HG03469 (cell line): ENCODE data around the gene INSL6.
"Not testable (repeated sequence)": the region's sequence is repeated elsewhere in the genome, so short reads cannot be mapped to it uniquely, and the experiment has no call there.

Source experiments
- ATAC-seq: cut with Tn5 transposase; IDR thresholded peaks from one replicate; pipeline ENCODE4 v1.9.1; 2021; ENCODE audit warnings: mild to moderate bottlenecking, moderate library complexity, moderate number of reproducible peaks; ENCODE audit not compliant: unreplicated experiment

Gene INSL6, protein sequence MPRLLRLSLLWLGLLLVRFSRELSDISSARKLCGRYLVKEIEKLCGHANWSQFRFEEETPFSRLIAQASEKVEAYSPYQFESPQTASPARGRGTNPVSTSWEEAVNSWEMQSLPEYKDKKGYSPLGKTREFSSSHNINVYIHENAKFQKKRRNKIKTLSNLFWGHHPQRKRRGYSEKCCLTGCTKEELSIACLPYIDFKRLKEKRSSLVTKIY

DNA sequence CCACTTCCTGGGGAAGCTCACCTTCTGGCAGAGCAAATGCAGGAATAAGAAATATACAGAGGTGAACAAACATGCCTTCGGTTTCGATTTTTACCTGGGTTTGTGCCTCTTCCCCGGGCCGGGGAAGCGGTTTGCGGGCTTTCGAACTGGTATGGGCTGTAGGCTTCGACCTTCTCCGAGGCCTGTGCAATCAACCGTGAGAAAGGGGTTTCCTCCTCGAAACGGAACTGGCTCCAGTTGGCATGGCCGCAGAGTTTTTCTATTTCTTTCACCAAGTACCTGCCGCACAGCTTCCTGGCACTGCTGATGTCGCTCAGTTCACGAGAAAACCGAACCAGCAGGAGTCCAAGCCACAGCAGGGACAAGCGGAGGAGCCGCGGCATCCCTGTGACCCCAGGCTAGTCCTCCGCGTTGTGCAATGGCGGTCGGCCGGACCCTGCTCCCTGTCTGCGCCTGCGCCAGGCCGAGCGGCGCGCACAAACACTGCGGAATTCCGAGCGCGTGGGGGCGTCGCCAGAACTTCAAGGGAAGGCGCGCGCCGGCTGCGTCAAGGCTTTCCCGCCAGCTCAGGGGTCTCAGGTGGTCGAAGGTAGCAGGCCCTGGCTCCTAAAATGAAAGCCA, at the start of gene INSL6:
TSS of gene INSL6 (minus strand) at position 420 of the 621 bp plus-strand sequence. CDS start at position 383, 37 bp downstream.
- no peak for ATAC-seq

DNA sequence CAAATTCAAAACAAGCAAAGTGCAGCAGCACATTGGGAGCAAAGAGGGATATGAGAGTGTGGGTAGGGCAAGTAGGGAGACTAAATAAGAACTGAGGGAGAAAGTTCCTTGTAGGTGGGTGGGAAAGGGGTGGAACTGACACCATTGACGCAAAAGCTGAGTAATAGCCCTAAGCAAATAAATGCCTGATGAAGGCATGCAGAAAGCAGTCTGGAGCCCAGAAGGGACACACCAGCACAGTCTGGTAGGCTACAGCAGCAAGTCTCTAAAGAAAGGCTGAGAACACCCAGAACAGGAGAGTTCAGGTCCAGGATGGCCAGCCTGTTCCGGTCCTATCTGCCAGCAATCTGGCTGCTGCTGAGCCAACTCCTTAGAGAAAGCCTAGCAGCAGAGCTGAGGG, 45.8 kb upstream of the INSL6 start, which contains the start of gene INSL4:
TSS of gene INSL4 (plus strand) at position 208 of the 400 bp plus-strand sequence. CDS start at position 313, 105 bp downstream.
- ATAC-seq: no peak

DNA sequence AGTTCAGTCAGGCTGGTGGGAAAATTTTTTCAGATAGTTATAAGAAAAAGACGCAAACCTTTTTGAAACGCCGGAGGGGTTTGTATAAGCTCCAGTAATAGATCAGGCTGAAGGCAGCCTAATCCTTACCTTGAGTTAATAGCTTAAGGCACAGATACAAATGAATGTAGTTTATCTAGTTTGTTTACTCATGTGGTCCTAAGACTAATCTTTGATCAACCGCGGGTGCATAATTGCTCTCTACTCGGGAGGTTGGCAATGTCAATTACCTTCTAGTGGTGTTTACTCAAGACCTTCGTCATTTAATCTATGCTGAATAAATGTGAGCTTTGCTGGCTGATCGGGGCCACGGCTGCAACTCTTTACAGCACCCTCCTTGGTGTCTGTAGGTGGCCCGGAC, 45.1 kb upstream of the INSL6 start:
- no peak for ATAC-seq

DNA sequence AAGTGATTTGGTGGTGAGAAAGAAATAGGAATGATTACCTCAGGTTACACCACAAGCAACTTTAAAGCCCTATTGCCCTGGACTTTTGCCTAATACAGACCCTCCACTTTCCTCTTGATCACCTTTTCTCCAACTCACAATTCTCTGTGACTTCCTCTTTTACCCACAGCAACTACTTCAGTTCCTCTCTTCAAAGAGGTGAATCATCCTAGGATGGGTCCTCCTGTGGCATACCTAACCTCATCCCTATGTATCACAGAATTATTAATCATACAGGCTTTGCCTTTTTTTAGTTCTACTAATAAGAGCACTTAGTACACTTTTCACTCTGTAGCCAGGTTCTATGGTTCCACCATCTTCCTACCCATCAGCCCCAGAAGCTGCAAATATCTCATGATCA, 19.6 kb upstream of the INSL6 start:
- ATAC-seq: no peak

DNA sequence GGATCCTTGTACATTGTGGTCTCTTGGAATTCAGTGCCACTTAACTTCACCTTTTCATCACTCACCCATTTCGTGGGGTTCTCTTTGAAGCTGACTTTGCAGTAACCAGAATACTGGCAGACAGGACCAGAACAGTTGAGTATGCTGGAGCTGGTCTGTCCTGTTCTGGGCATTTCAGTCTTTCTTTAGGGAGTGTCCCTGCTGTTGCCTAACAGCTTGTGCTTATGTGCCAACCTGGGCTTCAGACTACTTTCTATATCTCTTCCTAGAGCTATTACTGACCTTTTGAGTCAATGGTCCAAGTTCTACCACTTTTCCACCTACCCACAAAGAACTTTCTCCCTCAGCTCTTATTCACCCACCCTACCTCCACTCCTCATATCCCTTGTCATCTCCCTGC, 10.0 kb upstream of the INSL6 start:
- no peak for ATAC-seq

DNA sequence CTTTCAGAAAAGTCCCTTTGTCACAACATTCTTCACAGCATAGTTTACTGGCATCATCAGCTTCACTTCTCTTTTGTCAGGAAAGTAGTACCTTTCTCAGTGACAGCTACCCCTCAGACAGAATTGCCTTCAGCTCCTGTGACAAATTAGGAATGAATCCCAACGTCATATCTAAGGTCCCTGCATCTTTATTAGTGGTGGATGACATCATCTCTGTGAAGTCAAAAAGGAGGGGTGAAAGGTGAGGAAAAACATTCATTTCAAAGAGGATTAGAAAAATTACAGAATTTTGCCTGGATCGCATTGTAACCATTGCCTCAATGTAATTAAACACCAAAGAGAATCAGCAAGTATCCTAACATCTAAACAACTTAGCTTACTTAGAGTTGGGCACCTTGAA, 7.9 kb upstream of the INSL6 start:
- no peak for ATAC-seq

DNA sequence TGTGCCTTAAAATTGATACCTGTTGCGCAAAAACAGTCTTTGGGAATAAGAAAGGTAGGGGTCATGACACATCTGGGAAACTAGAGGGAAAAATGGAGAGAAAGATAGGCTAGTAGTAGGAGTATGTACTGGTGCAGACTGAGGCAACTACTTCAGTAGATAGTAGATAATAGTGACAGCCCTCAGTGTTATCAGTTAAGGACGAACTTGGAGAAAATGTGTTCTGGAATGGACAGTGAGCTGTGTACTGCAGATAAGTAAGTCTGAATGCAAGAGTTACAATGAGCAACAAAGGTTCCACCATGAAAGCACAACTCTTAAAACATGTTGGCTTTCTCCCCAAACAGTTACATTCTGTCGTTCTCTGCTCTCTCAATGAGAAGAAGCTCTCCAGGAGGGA, 6.5 kb upstream of the INSL6 start:
- no peak for ATAC-seq

DNA sequence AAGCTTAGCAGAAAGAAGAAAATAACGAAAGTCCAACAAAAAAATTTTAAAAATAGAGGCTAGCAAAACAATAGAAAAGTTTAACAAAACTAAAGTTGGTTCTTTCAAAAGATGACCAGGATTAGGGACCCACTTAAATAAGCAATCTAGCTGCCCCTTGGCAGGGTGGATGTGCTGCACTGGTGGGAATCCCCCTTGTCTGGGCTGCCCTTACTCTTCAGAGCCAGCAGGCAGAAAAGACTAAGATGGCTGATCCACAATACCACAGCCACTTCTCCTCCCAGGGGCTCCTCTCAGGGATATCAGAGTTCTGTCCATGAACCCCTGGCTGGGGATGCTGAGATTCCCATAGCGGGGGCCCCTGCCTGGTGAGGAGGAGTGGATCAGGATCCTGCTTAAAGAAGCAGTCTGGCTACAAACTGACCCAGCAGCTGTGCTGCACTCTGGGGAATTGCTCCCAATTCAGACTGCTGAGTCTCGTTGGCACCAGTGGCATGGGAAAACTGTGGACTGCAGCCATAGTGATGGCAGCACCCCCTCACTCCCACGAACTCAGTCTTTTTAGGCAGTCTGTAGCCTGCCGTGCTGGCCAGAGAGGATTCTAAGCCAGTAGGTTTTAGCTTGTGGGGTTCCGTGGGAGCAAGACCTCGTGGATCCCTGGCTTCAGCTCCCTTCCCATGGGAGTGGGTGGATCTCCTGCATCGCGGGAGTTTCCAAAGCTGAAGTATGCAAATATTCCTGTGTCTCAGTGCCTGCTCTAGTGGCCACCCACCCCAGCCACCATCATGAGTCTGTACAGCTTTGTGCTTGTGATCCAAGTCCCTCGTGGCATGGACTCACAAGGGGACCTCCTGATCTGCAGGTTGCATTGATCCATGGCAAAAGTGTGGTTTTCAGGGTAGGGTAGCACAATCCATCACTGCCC, 2.9 kb upstream of the INSL6 start:
- ATAC-seq: no peak

DNA sequence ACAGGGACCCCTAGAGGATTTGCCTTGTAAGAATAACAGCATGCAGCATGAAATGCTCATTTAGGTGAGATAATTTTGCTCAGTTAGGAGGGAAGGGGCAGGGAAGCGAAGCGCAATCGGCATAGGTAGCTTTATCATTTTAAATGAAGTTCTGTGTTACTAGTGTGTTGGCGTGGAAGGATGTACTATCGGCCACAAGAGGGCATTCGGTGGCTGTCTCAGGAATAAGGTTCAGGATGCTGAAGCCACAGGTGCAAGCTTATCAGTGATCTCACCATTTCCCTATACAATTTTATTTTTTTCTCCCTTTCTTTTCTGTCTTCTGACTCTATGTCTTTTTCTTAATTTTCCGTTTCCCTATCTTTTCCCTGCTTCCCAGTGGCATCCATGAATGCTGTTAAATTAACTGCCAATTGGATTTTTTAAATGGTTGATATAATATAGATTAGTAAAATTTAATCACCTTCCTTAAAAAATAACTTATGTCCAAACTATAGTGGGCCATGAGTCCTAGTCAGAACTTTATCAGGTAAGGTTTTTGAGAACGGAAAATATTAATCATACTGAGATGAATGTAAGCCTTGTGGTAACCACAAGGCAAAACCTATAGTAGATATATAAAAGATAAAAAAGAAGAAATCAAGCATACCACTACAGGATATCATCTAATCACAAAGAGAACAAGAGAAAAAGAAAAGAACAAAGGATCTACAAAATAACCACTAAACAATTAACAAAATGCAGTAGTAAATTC, 1.2 kb upstream of the INSL6 start:
- ATAC-seq: peak; percentile 57

DNA sequence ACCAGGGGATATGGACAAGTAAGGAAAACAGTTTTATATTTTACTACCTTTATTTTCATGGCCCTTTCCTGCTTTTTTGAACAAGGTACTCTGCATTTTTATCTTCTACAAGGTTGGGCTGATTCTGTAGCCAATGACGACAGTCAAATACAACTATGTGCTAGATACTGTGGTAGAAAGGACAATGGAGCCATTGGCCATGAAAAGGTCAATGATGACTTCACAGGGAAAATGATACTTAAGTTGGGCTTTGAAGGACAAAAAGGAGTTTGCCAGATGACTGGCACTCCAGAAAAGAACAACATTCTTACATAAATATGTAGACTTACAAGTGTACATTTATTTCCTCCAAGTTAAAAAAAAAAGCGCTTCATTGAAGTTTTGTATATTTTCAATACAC, 663 bp downstream of the INSL6 start:
- ATAC-seq: no peak

DNA sequence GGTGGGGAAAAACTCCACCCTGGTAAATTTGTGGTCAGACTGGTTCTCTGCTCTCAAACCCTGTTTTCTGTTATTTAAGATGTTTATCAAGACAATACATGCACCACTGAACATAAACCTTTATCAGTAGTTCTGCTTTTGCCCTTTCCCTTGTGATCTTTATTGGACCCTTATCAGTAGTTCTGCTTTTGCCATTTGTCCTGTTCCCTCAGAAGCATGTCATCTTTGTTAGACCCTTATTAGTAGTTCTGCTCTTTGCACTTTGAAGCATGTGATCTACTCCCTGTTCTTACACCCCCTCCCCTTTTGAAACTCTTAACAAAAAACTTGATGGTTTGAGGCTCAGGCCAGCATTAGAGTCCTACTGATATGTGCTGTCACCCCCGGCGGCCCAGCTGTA, 4.8 kb downstream of the INSL6 start:
- not testable (repeated sequence) for ATAC-seq

DNA sequence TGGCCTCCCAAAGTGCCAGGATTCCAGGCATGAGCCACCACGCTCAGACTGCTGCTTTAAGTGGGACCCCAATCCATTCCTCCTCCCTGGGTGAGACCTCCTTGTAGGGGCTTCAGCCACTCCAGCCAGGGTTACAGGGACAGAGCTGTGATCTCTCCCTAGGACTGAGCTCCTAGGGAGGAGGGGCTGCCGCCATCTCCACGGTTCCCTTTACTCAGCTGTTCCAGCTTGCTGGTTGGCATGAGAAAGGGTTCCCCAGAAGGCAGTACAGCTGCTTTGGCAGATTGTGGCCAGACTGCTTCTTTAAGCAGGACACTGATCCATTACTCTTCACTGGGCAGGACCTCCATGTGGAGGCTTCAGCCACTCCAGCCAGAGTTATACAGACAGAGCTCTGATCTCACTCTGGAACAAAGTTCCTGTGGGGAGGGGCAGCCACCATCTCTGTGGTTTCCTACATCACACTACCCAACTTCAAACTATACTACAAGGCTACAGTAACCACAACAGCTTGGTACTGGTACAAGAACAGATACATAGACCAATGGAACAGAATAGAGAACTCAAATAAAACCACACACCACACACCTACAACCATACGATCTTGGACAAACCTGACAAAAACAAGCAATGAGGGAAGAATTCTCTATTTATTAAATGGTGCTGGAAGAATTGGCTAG, 7.2 kb downstream of the INSL6 start:
- no peak for ATAC-seq

DNA sequence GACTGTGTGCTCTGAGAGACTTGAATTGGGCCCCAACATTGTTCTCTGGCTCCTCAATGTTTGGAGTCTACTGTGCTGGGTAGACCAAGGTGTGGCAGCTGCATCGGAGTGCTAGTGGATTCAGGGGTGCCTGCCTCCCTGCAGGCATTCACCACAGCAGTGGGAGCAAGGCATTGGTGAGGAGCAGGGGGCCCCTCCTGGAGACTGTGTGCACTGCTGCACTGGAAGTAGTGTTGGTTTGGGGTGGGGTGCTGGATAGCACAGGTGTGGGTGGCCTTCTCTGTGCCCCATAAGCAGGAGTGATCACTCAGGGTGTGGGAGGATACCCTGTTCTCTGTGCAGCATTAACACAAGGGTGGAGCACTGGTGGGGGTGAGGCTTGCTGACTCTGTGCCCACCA, 39.2 kb downstream of the INSL6 start:
- no peak for ATAC-seq

DNA sequence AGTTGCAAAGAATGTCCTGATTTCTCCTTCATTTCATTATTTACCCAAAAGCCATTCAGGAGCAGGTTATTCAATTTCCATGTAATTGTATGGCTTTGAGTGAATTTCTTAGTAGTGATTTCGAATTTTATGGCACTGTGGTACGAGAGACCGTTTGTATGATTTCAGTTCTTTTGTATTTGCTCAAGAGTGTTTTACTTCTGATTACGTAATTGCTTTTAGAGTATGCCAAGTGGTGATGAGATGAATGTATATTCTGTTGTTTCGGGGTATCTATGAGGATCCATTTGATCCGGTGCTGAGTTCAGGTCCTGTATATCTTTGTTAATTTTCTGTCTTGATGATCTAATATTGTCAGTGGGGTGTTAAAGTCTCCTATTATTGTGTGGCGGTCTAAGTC, 41.2 kb downstream of the INSL6 start:
- no peak for ATAC-seq

DNA sequence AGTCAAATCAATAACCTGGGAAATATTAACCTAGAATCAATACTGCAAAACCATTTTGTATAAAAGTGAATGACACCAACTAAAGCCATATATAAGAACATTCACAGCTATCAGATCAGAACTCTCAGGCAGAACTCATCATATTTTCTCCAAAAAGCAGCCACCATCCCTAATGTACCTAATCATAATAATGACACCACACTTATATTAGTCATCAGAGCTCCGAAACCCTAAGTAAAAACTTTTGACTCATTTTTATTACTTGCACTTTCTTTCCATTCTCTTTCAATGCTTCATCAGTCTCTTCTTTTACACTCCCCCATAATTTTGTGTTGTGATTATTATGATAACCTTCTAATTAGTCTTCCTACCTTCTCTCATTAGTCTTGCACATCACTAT, 45.3 kb downstream of the INSL6 start:
- ATAC-seq: no peak

DNA sequence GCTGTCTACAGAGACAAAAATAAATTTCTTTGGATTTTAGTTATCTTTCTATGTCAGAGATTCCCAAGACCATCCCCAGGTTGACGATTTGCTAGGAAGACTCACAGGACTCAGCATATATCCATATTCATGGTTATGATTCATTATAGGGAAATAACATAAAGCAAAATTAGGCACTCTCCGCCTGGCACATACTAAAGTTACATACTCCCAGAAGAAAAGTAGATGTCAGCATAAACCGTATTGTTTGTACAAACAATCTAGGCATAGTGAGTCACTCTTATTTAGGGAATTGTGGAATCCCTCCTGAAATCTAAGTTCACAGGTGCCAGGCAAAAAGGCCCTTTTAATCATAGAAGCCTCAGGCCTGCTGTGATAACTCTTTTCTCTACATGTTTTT, 62.9 kb downstream of the INSL6 start:
- ATAC-seq: no peak

DNA sequence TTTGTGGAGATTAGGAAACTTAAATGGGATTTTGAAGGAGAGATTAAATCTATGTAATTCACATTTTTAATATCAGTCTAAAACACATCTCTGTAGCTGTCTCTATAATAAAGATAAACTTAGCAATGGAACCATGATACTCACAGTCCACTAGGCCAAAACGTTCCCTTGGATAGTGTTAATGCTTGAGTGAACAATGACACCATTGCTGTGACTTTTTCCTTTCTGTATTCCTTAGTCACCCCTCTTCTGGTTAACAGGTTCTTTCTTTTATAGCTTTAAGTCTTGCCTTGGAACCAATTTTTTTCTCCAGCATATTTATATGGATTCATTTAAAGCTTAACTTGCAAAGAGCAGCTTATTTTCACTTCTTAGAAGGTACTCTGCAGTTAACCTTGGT, 63.3 kb downstream of the INSL6 start:
- no peak for ATAC-seq

DNA sequence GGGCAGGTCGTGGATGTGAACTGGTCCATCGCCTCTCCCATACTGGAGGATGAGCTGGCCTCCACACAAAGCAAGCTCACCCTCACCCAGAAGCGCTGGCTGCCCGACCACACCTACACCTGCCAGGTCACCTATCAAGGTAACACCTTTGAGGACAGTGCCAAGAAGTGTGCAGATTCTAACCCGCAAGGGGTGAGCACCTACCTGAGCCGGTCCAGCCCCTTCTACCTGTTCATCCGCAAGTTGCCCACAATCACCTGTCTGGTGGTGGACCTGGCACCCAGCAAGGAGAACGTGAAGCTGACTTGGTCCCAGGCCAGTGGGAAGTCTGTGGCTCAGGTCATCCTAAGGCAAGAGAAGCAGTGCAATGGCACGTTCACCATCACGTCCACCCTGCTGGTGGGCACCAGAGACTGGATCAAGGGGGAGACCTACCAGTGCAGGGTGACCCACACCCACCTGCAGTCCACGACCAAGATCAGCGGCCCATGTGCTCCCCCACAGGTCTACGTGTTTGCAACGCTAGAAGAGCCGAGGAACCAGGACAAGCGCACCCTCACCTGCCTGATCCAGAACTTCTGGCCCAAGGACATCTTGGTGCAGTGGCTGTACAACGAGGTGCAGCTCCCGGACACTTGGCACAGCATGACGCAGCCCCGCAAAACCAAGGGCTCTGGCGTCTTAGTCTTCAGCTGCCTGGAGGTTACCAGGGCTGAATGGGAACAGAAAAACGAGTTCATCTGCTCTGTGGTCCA, 71.3 kb downstream of the INSL6 start:
- no peak for ATAC-seq
